PC-9 (cell line): ENCODE results near the gene SSH3. TPM values are rescaled to one million over a fixed set of nuclear protein-coding genes. Genes with fewer than 3 reads are reported as not detected.
A peak's percentile ranks its signal among the peaks of the same experiment; 100 is the strongest.

Experiments
- BruUV-seq: library from RNA; stranded (reverse); fragments of 400-500 nt; replicated peaks from 2 replicates; lab custom pipeline; 2021; lab: Mats Ljungman, UMichigan
- CTCF ChIA-PET: fragments of 300-600 bp; sonication (Branson Sonifier 250); formaldehyde crosslinking; loops from one replicate; lab custom pipeline; 2022; ENCODE audit warnings: antibody characterized with exemption; lab: Charles Lee
- POLR2A ChIA-PET: fragments of 300-600 bp; sonication (Branson Sonifier 250); formaldehyde crosslinking; loops from one replicate; lab custom pipeline; 2022; ENCODE audit warnings: antibody characterized with exemption; ENCODE audit not compliant: unreplicated experiment; lab: Charles Lee
- DNase-seq, 2 experiments: peaks; one replicate each; pipeline versions ENCODE4 v3.0.0 to v3.0.0-alpha.2; 2015 to 2022; ENCODE audit warnings: mixed read lengths in 1 of 2
- H2AFZ ChIP-seq: fragments of 200-600 bp; sonication (generic); 2 replicates; pipeline ENCODE4 v1.8.1; 2017; ENCODE audit warnings: antibody characterized with exemption
- H3F3A ChIP-seq: fragments of 200-600 bp; sonication (generic); 2 replicates; pipeline ENCODE4 v1.8.1; 2017; ENCODE audit warnings: antibody characterized with exemption, mild to moderate bottlenecking, low read depth; ENCODE audit not compliant: insufficient read depth
- H3K27ac ChIP-seq: fragments of 200-600 bp; sonication (generic); 2 replicates; pipeline ENCODE4 v1.6.1; 2016; ENCODE audit warnings: mixed run types
- H3K27me3 ChIP-seq: fragments of 200-600 bp; sonication (generic); 2 replicates; pipeline ENCODE4 v1.6.1; 2016; ENCODE audit warnings: low read depth, mixed run types; ENCODE audit not compliant: insufficient read depth
- H3K36me3 ChIP-seq: fragments of 200-600 bp; sonication (generic); 2 replicates; pipeline ENCODE4 v1.6.1; 2016; ENCODE audit warnings: low read depth, mixed run types
- H3K4me1 ChIP-seq: fragments of 200-600 bp; sonication (generic); replicated peaks from 2 replicates; pipeline ENCODE4 v1.6.1; 2016; ENCODE audit warnings: mixed run types; ENCODE audit not compliant: insufficient read depth
- H3K4me2 ChIP-seq: fragments of 200-600 bp; sonication (generic); 2 replicates; pipeline ENCODE4 v1.6.1; 2017; ENCODE audit warnings: mixed run types
- H3K4me3 ChIP-seq: fragments of 200-600 bp; sonication (generic); 2 replicates; pipeline ENCODE4 v1.6.1; 2016; ENCODE audit warnings: mixed run types
- H3K79me2 ChIP-seq: fragments of 200-600 bp; sonication (generic); 2 replicates; pipeline ENCODE4 v1.6.1; 2017; ENCODE audit warnings: low read depth, mixed run types
- H3K9me2 ChIP-seq: fragments of 200-600 bp; sonication (generic); 2 replicates; pipeline ENCODE4 v1.8.1; 2017; ENCODE audit warnings: mild to moderate bottlenecking; ENCODE audit not compliant: insufficient read depth
- H3K9me3 ChIP-seq: fragments of 200-600 bp; sonication (generic); 2 replicates; pipeline ENCODE4 v1.8.1; 2016; ENCODE audit warnings: low read depth; ENCODE audit not compliant: insufficient read depth
- H4K20me1 ChIP-seq: fragments of 200-600 bp; sonication (generic); 2 replicates; pipeline ENCODE4 v1.8.1; 2017; ENCODE audit not compliant: insufficient read depth
- CTCF ChIP-seq: fragments of 200-600 bp; sonication (generic); conservative IDR thresholded peaks from 2 replicates; pipeline ENCODE4 v1.6.1; 2017; ENCODE audit warnings: mixed run types, antibody characterized with exemption, mild to moderate bottlenecking, moderate library complexity
- EZH2 ChIP-seq: fragments of 200-600 bp; sonication (generic); IDR thresholded peaks from 2 replicates; pipeline ENCODE4 v1.8.0; 2017; ENCODE audit warnings: antibody characterized with exemption, low read depth
- intact Hi-C: fragments of 100-400 bp; cut with micrococcal nuclease; formaldehyde crosslinking; loops from one replicate; pipeline ENCODE4 v1.10.0; 2022; ENCODE audit not compliant: unreplicated experiment
- total RNA-seq: library from RNA; stranded (reverse); gene quantifications from 2 replicates; pipeline ENCODE4 v1.2.3, GENCODE V29; 2021

The SSH3 gene
- total RNA-seq, 1 experiment from 2014 or later, result 124 TPM

GRCh38 chr11:67345920-67346819 is 42.8 kb downstream of the SSH3 start:
- H3K4me1 ChIP-seq, result peaks cover 48% of the 10 kb centered on the region
- DNase-seq, result peak; percentile 76 to 100
- ChIA-PET POLR2A (interaction anchor here (0.5 to 1.5 kb wide), 14 partner anchors 9 to 613 kb away, joined by 3 to 8 read pairs (median 5); partner anchors contain the start of genes PITPNM1 and PPP1CA), CTCF (interaction anchor here (0.5 to 2.9 kb wide), 20 partner anchors 9 to 343 kb away, joined by 3 to 21 read pairs (median 4); partner anchors contain the start of genes CLCF1, PITPNM1, PPP1CA and RAD9A)
- H3F3A ChIP-seq, result peaks cover 41% of the 10 kb centered on the region
- no peaks in the 10 kb centered on the region for H3K9me2 ChIP-seq
- no peaks in the 10 kb centered on the region for H3K27me3 ChIP-seq
- intact Hi-C loops, result loop anchor here (1.0 to 2.0 kb wide), 2 partner anchors 33 to 160 kb away; no protein-coding TSS in a partner anchor
- no peaks in the 10 kb centered on the region for H4K20me1 ChIP-seq
- H2AFZ ChIP-seq, result no peak overlapping the region
- TF ChIP-seq EZH2 (no peak), CTCF (peak; percentile 96)
- peak overlapping the region; percentile 11; the same call in 1 of the 2 replicates for H3K4me3 ChIP-seq
- peaks cover 21% of the 10 kb centered on the region for H3K79me2 ChIP-seq
- BruUV-seq, result no TSS peak
- H3K27ac ChIP-seq, result peak overlapping the region; percentile 82
- H3K4me2 ChIP-seq, result peak overlapping the region; percentile 63
- H3K9me3 ChIP-seq, result no peaks in the 10 kb centered on the region
- H3K36me3 ChIP-seq, result no peaks in the 10 kb centered on the region

GRCh38 chr11:67347964-67348749 is 44.8 kb downstream of the SSH3 start:
- DNase-seq, result peak in 1 of 2 experiments; percentile 47
- Histone ChIP-seq H3K9me2 (no peaks in the 10 kb centered on the region), H3K27me3 (no peaks in the 10 kb centered on the region), H3K4me2 (no peak overlapping the region), H4K20me1 (no peaks in the 10 kb centered on the region), H3K36me3 (no peaks in the 10 kb centered on the region), H3K27ac (0 out of 2 replicates have a peak overlapping the region, but pooled peaks have one; percentile 6), H3F3A (peaks cover 57% of the 10 kb centered on the region), H3K9me3 (no peaks in the 10 kb centered on the region), H3K4me1 (peaks cover 64% of the 10 kb centered on the region), H3K79me2 (peaks cover 37% of the 10 kb centered on the region), H2AFZ (no peak overlapping the region), H3K4me3 (no peak overlapping the region)
- TF ChIP-seq EZH2, result no peak
- no peak for TF ChIP-seq CTCF
- intact Hi-C loops, result loop anchor here (2.0 kb wide), 1 partner anchor 35 kb away; no protein-coding TSS in a partner anchor
- ChIA-PET CTCF (no interaction called here), POLR2A (interaction anchor here (0.6 kb wide), 1 partner anchor 32 kb away, joined by 6 read pairs; no protein-coding TSS in a partner anchor)
- no TSS peak for BruUV-seq

- DNase-seq, result no peak
- Histone ChIP-seq H3K36me3 (no peaks in the 10 kb centered on the region), H3K9me2 (no peaks in the 10 kb centered on the region), H3K4me1 (peaks cover 67% of the 10 kb centered on the region), H3F3A (peaks cover 64% of the 10 kb centered on the region), H2AFZ (no peak overlapping the region), H3K27ac (0 out of 2 replicates have a peak overlapping the region, but pooled peaks have one; percentile 6), H3K79me2 (peaks cover 37% of the 10 kb centered on the region), H3K9me3 (no peaks in the 10 kb centered on the region), H3K4me2 (no peak overlapping the region), H3K4me3 (no peak overlapping the region), H4K20me1 (no peaks in the 10 kb centered on the region), H3K27me3 (no peaks in the 10 kb centered on the region)
- ChIA-PET POLR2A (no interaction called here), CTCF (interaction anchor here (0.6 kb wide), 1 partner anchor 9 kb away, joined by 4 read pairs; no protein-coding TSS in a partner anchor)
- BruUV-seq, result no TSS peak
- intact Hi-C loops, result no loop called here
- TF ChIP-seq EZH2 (no peak), CTCF (no peak)
Measured at GRCh38 chr11:67349036-67349435, 45.7 kb downstream of the SSH3 start.
